ENCODE results near the gene GIGYF2.

GRCh38 chr2:232683368-232683767, 13.8 kb upstream of the GIGYF2 start:
- TF ChIP-seq, protein P1, sequence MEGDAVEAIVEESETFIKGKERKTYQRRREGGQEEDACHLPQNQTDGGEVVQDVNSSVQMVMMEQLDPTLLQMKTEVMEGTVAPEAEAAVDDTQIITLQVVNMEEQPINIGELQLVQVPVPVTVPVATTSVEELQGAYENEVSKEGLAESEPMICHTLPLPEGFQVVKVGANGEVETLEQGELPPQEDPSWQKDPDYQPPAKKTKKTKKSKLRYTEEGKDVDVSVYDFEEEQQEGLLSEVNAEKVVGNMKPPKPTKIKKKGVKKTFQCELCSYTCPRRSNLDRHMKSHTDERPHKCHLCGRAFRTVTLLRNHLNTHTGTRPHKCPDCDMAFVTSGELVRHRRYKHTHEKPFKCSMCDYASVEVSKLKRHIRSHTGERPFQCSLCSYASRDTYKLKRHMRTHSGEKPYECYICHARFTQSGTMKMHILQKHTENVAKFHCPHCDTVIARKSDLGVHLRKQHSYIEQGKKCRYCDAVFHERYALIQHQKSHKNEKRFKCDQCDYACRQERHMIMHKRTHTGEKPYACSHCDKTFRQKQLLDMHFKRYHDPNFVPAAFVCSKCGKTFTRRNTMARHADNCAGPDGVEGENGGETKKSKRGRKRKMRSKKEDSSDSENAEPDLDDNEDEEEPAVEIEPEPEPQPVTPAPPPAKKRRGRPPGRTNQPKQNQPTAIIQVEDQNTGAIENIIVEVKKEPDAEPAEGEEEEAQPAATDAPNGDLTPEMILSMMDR (IDR thresholded peaks at IDR 0.05; ENCODE audit: low read depth, low read length) = no peak
- TF ChIP-seq EZH2phosphoT487 (IDR thresholded peaks at IDR 0.05; ENCODE audit: low read depth) = no peak

Data from OCI-LY3 (cell line).